Neural progenitor cell (in vitro differentiated cells): ENCODE measurements around the gene BCOR. TPM values are rescaled to one million over a fixed set of nuclear protein-coding genes. Genes with fewer than 3 reads are reported as not detected.

Experiments used
- DNase-seq: peaks from one replicate; pipeline ENCODE4 v3.0.0-alpha.2; 2016; ENCODE audit warnings: low spot score
- H2AFZ ChIP-seq: fragments of 200-600 bp; sonication (generic); replicated peaks from 2 replicates; pipeline ENCODE4 v1.6.1; 2016; ENCODE audit warnings: antibody characterized with exemption
- H3F3A ChIP-seq: fragments of 200-600 bp; sonication (generic); 2 replicates; pipeline ENCODE4 v1.6.1; 2016; ENCODE audit warnings: antibody characterized with exemption, low read depth
- H3K27ac ChIP-seq: fragments of 200-600 bp; sonication (generic); 2 replicates; pipeline ENCODE4 v1.5.1; 2016; ENCODE audit warnings: mild to moderate bottlenecking
- H3K27me3 ChIP-seq: fragments of 200-600 bp; sonication (generic); 2 replicates; pipeline ENCODE4 v1.6.1; 2016; ENCODE audit warnings: mild to moderate bottlenecking, moderate library complexity
- H3K36me3 ChIP-seq: fragments of 200-600 bp; sonication (generic); 2 replicates; pipeline ENCODE4 v1.5.1; 2016
- H3K4me1 ChIP-seq: fragments of 200-600 bp; sonication (generic); 2 replicates; pipeline ENCODE4 v1.6.1; 2016; ENCODE audit warnings: mixed run types
- H3K4me2 ChIP-seq: fragments of 200-600 bp; sonication (generic); 2 replicates; pipeline ENCODE4 v1.6.1; 2016
- H3K4me3 ChIP-seq: fragments of 200-600 bp; sonication (generic); 2 replicates; pipeline ENCODE4 v1.5.1; 2016
- H3K79me2 ChIP-seq: fragments of 200-600 bp; sonication (generic); 2 replicates; pipeline ENCODE4 v1.6.1; 2016; ENCODE audit warnings: low read depth
- H3K9ac ChIP-seq: fragments of 200-600 bp; sonication (generic); 2 replicates; pipeline ENCODE4 v1.6.1; 2016
- H3K9me3 ChIP-seq: fragments of 200-600 bp; sonication (generic); 2 replicates; pipeline ENCODE4 v1.5.1; 2016; ENCODE audit warnings: low read depth
- H4K20me1 ChIP-seq: fragments of 200-600 bp; sonication (generic); 2 replicates; pipeline ENCODE4 v1.6.1; 2016; ENCODE audit warnings: low read depth
- H3K27ac Mint-ChIP-seq: 3 replicates; pipeline ENCODE4 v1.8.0; 2021; ENCODE audit warnings: mixed read lengths
- H3K27me3 Mint-ChIP-seq: 2 replicates; pipeline ENCODE4 v1.8.0; 2022; ENCODE audit warnings: low read depth, mild to moderate bottlenecking, inconsistent platforms, moderate library complexity, mixed read lengths; ENCODE audit not compliant: insufficient read depth
- H3K36me3 Mint-ChIP-seq: 3 replicates; pipeline ENCODE4 v1.8.0; 2021; ENCODE audit warnings: mixed read lengths
- H3K4me1 Mint-ChIP-seq: 3 replicates; pipeline ENCODE4 v1.8.0; 2021; ENCODE audit warnings: mixed read lengths
- H3K4me3 Mint-ChIP-seq: 3 replicates; pipeline ENCODE4 v1.8.0; 2021; ENCODE audit warnings: mild to moderate bottlenecking, moderate library complexity, mixed read lengths
- H3K9me3 Mint-ChIP-seq: 3 replicates; pipeline ENCODE4 v1.8.0; 2020; ENCODE audit warnings: mixed read lengths
- EZH2 ChIP-seq: fragments of 200-600 bp; sonication (generic); IDR thresholded peaks from 2 replicates; pipeline ENCODE4 v1.6.1; 2017; ENCODE audit warnings: antibody characterized with exemption, mild to moderate bottlenecking, moderate library complexity
- EZH2phosphoT487 ChIP-seq: fragments of 200-600 bp; sonication (generic); IDR thresholded peaks from 2 replicates; pipeline ENCODE4 v1.6.1; 2017; ENCODE audit warnings: antibody characterized with exemption
- total RNA-seq: library from RNA; depleted of rRNA; stranded (reverse); fragments of >200 nt; gene quantifications from 2 replicates; pipeline ENCODE4 v1.2.3, GENCODE V29; 2015; ENCODE audit warnings: low replicate concordance
- TF ChIP-seq, protein P1 (sequence below): fragments of 200-600 bp; sonication (generic); IDR thresholded peaks from 2 replicates; pipeline ENCODE4 v1.5.1; 2017; ENCODE audit warnings: antibody characterized with exemption, mild to moderate bottlenecking

Gene BCOR
- total RNA-seq, 1 donor from 2014 or later: 32.4 TPM

DNA sequence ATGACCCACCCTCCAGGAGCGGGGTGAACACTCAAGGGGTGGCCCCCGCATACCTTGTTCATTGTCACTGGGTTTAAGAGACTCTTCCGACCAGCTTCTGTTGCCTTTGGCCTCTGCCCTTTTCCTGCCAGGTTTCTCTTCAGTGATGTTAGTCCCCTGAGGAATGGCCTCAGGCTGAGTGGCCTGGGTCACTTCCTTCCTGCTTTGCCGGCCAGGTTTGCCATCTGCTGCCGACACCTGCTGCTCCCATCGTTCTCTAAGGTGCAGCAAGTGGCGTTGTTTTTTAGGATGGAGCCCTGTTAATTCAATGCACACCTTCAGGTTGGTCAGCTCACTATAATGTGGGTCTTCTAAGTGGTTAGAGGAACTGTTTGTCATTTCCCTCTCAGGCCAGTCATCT lies 34.2 kb downstream of the BCOR start:
- no peak overlapping the region for H3K4me3 Mint-ChIP-seq
- H3K36me3 ChIP-seq: no peaks in the 10 kb centered on the region
- H3K4me1 ChIP-seq: peaks cover 11% of the 10 kb centered on the region
- peaks cover 27% of the 10 kb centered on the region for H3K36me3 Mint-ChIP-seq
- DNase-seq: no peak
- H3K27me3 Mint-ChIP-seq: peaks cover 2% of the 10 kb centered on the region
- H4K20me1 ChIP-seq: peaks cover 50% of the 10 kb centered on the region
- H3K27ac ChIP-seq: no peak overlapping the region
- no peak overlapping the region for H3K9ac ChIP-seq
- H3K4me3 ChIP-seq: no peak overlapping the region
- no peak overlapping the region for H2AFZ ChIP-seq
- no peaks in the 10 kb centered on the region for H3K9me3 ChIP-seq
- H3K4me1 Mint-ChIP-seq: peaks cover 17% of the 10 kb centered on the region
- peaks cover 8% of the 10 kb centered on the region for H3K9me3 Mint-ChIP-seq
- no peaks in the 10 kb centered on the region for H3F3A ChIP-seq
- H3K27me3 ChIP-seq: no peaks in the 10 kb centered on the region
- peaks cover 19% of the 10 kb centered on the region for H3K79me2 ChIP-seq
- TF ChIP-seq EZH2: no peak
- TF ChIP-seq, protein P1, sequence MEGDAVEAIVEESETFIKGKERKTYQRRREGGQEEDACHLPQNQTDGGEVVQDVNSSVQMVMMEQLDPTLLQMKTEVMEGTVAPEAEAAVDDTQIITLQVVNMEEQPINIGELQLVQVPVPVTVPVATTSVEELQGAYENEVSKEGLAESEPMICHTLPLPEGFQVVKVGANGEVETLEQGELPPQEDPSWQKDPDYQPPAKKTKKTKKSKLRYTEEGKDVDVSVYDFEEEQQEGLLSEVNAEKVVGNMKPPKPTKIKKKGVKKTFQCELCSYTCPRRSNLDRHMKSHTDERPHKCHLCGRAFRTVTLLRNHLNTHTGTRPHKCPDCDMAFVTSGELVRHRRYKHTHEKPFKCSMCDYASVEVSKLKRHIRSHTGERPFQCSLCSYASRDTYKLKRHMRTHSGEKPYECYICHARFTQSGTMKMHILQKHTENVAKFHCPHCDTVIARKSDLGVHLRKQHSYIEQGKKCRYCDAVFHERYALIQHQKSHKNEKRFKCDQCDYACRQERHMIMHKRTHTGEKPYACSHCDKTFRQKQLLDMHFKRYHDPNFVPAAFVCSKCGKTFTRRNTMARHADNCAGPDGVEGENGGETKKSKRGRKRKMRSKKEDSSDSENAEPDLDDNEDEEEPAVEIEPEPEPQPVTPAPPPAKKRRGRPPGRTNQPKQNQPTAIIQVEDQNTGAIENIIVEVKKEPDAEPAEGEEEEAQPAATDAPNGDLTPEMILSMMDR: no peak
- TF ChIP-seq EZH2phosphoT487: no peak
- H3K27ac Mint-ChIP-seq: no peak overlapping the region
- no peak overlapping the region for H3K4me2 ChIP-seq

DNA sequence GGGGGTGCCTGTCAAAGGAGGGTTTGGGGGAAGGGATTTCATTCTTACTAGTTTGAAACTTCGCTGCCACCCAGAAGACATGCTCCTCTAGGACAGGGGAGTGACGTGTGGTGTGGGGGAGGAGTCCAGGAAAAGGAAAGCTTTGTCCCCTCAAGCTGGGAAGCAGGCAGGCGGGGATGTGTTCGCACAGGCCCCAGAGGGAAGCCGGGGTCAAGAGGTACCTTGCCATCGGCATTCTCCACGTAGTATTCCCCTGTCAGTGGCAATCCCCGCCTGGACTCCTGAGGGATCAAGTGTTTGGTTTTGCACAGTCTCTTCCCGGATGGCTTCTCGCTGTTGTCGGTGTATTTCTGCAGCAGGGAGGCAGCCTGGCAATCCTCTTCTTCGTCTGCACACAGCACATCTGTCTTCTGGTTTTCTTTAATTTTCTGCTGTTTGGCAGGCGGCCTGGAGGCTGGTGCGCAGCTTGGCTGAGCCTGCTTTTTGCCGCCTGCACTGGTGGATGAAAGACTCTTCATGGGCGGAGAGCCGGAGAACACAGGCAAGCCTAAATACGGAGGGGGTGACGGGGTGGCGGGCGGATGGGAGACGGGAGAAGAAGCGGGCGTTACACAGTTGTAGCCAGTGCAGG lies 35.1 kb downstream of the BCOR start:
- Histone ChIP-seq H3K27me3 (no peaks in the 10 kb centered on the region), H3K4me3 (no peak overlapping the region), H3K9ac (no peak overlapping the region), H3K27ac (no peak overlapping the region), H3K9me3 (no peaks in the 10 kb centered on the region), H3K4me2 (no peak overlapping the region), H3K4me1 (peaks cover 11% of the 10 kb centered on the region), H3F3A (no peaks in the 10 kb centered on the region), H3K36me3 (no peaks in the 10 kb centered on the region), H3K79me2 (peaks cover 12% of the 10 kb centered on the region), H4K20me1 (peaks cover 41% of the 10 kb centered on the region), H2AFZ (no peak overlapping the region)
- Mint-ChIP-seq H3K4me1 (peaks cover 12% of the 10 kb centered on the region), H3K9me3 (peaks cover 8% of the 10 kb centered on the region), H3K27ac (no peak overlapping the region), H3K27me3 (peaks cover 2% of the 10 kb centered on the region), H3K36me3 (peaks cover 22% of the 10 kb centered on the region), H3K4me3 (no peak overlapping the region)
- DNase-seq: no peak
- TF ChIP-seq EZH2 (no peak), EZH2phosphoT487 (no peak)

- TF ChIP-seq EZH2: no peak
- TF ChIP-seq EZH2phosphoT487: no peak
- TF ChIP-seq, protein P1: no peak
- Histone ChIP-seq H3K79me2 (peaks cover 9% of the 10 kb centered on the region), H3K36me3 (no peaks in the 10 kb centered on the region), H3K4me1 (peaks cover 11% of the 10 kb centered on the region), H3K4me3 (no peak overlapping the region), H2AFZ (no peak overlapping the region), H4K20me1 (peaks cover 41% of the 10 kb centered on the region), H3F3A (no peaks in the 10 kb centered on the region), H3K9me3 (no peaks in the 10 kb centered on the region), H3K27me3 (no peaks in the 10 kb centered on the region), H3K27ac (no peak overlapping the region), H3K4me2 (no peak overlapping the region), H3K9ac (no peak overlapping the region)
- H3K4me1 Mint-ChIP-seq: peaks cover 12% of the 10 kb centered on the region
- DNase-seq: no peak
- peaks cover 8% of the 10 kb centered on the region for H3K9me3 Mint-ChIP-seq
- peaks cover 2% of the 10 kb centered on the region for H3K27me3 Mint-ChIP-seq
- no peak overlapping the region for H3K27ac Mint-ChIP-seq
- H3K4me3 Mint-ChIP-seq: no peak overlapping the region
- H3K36me3 Mint-ChIP-seq: peaks cover 20% of the 10 kb centered on the region
Observed at GRCh38 chrX:40061871-40062524, 35.8 kb downstream of the BCOR start.

- Histone ChIP-seq H3K27ac (no peak overlapping the region), H3K79me2 (peaks cover 8% of the 10 kb centered on the region), H3K4me1 (peaks cover 11% of the 10 kb centered on the region), H4K20me1 (peaks cover 41% of the 10 kb centered on the region), H3K9ac (no peak overlapping the region), H3K36me3 (no peaks in the 10 kb centered on the region), H3K4me2 (no peak overlapping the region), H3K9me3 (no peaks in the 10 kb centered on the region), H3K27me3 (no peaks in the 10 kb centered on the region), H2AFZ (no peak overlapping the region), H3F3A (no peaks in the 10 kb centered on the region), H3K4me3 (no peak overlapping the region)
- no peak overlapping the region for H3K27ac Mint-ChIP-seq
- peaks cover 12% of the 10 kb centered on the region for H3K4me1 Mint-ChIP-seq
- peaks cover 2% of the 10 kb centered on the region for H3K27me3 Mint-ChIP-seq
- H3K4me3 Mint-ChIP-seq: no peak overlapping the region
- peaks cover 8% of the 10 kb centered on the region for H3K9me3 Mint-ChIP-seq
- DNase-seq: no peak
- peaks cover 21% of the 10 kb centered on the region for H3K36me3 Mint-ChIP-seq
- TF ChIP-seq EZH2: no peak
- TF ChIP-seq, protein P1: no peak
- TF ChIP-seq EZH2phosphoT487: no peak
Observed at GRCh38 chrX:40061005-40061404, 36.8 kb downstream of the BCOR start.
